Thyroid gland (tissue), 4 donors: ENCODE results near the gene NCKAP5L.

Experiments used
- CTCF ChIP-seq, 6 experiments: fragments of 200-600 bp in 3 of 6; fragments of 450-650 bp in 3 of 6; sonication (generic) in 3 of 6; IDR thresholded peaks; one replicate each; pipeline ENCODE4 v1.5.1; 2016 to 2019; ENCODE audit warnings: antibody characterized with exemption in 6 of 6, mild to moderate bottlenecking in 2 of 6, inconsistent platforms in 1 of 6, moderate library complexity in 1 of 6
- POLR2A ChIP-seq, 2 donors: fragments of 450-650 bp; IDR thresholded peaks; one replicate each; pipeline ENCODE4 v1.6.1; 2017; ENCODE audit warnings: antibody characterized with exemption in 2 of 2, mild to moderate bottlenecking in 2 of 2, moderate library complexity in 1 of 2

DNA sequence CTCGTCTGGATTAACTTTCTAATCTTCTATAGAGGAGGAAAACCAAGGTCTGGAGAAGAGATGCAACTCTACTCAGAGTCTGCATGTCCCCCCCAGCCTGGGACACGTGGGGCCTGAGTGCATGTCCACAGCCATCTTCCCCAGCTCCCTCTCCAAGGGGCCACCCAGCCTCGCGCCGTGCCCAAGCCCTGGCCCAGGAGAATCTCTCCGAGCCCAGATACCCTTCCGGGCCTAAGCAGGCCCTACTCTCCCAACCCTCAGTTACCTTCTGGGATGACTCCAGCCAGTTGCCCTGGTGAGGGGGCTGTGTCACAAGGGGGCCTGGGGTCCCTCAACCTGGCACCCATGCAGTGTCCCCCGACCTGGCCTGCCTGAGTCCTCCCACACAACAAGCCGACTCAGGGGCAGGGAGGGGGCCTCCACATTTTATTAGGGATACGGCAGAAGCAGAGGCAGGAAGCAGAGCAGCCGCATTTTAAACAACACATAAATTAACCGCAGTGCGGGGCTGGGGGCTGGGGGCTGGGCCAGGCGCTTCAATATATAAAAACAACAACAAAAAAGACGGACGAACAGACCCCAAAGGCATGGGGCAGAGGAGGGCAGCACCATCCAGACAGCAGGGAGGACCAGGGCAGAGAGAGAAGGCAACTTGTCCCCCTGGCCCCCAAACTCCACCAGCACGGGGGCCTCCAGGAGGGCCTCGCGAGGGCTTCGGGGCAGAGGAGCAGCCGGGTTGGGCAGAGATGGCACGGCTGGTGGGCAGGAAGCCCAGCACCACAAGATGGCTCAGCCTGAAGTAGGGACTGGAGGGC, 37.3 kb downstream of the NCKAP5L start:
- TF ChIP-seq CTCF (IDR thresholded peaks at IDR 0.05) (no peak), POLR2A (IDR thresholded peaks at IDR 0.05) (no peak)
